ENCODE results near the gene FRMD4B. TPM values are rescaled to one million over a fixed set of nuclear protein-coding genes. Genes with fewer than 3 reads are reported as not detected.

FRMD4B gene
- total RNA-seq, 2 donors from 2014 or later = 27.1 to 38.3 TPM

- Mint-ChIP-seq H3K27ac (no peak overlapping the region), H3K4me1 (ENCODE audit: low read depth in 2 of 2) (peaks cover 4 to 6% of the 10 kb centered on the region in 2 donors), H3K27me3 (no peaks in the 10 kb centered on the region), H3K4me3 (no peak overlapping the region), H3K9me3 (no peaks in the 10 kb centered on the region), H3K36me3 (no peaks in the 10 kb centered on the region)
- ATAC-seq (no peak), DNase-seq (ENCODE audit: low spot score) (no peak)
Measured at GRCh38 chr3:69413551-69414207, 27.8 kb upstream of the FRMD4B start.

- Mint-ChIP-seq H3K27ac (no peak overlapping the region), H3K27me3 (no peaks in the 10 kb centered on the region), H3K4me3 (no peak overlapping the region), H3K4me1 (ENCODE audit: low read depth in 2 of 2) (peaks cover 4 to 6% of the 10 kb centered on the region in 2 donors), H3K36me3 (no peaks in the 10 kb centered on the region), H3K9me3 (no peaks in the 10 kb centered on the region)
- ATAC-seq (no peak), DNase-seq (ENCODE audit: low spot score) (no peak)
Measured at GRCh38 chr3:69411346-69411745, 25.5 kb upstream of the FRMD4B start.

- H3K4me1 Mint-ChIP-seq (ENCODE audit: low read depth in 2 of 2) = peaks cover 4 to 6% of the 10 kb centered on the region in 2 donors
- ATAC-seq = peak; percentile 85 to 87
Measured at GRCh38 chr3:69410301-69410700, 24.4 kb upstream of the FRMD4B start.

GRCh38 chr3:69409831-69410230 is 23.9 kb upstream of the FRMD4B start:
- DNase-seq (ENCODE audit: low spot score) (no peak), ATAC-seq (no peak)
- no peak overlapping the region for H3K4me3 Mint-ChIP-seq
- peaks cover 6 to 8% of the 10 kb centered on the region in 2 donors for H3K4me1 Mint-ChIP-seq (ENCODE audit: low read depth in 2 of 2)
- H3K36me3 Mint-ChIP-seq = no peaks in the 10 kb centered on the region
- H3K27me3 Mint-ChIP-seq = no peaks in the 10 kb centered on the region
- H3K9me3 Mint-ChIP-seq = no peaks in the 10 kb centered on the region
- H3K27ac Mint-ChIP-seq = no peak overlapping the region

More at GRCh38 chr3:69410301-69410700, 24.4 kb upstream of the FRMD4B start:
- no peak overlapping the region for H3K4me3 Mint-ChIP-seq
- peak; percentile 70 for DNase-seq (ENCODE audit: low spot score)
- no peak overlapping the region for H3K27ac Mint-ChIP-seq
- H3K36me3 Mint-ChIP-seq = no peaks in the 10 kb centered on the region
- no peaks in the 10 kb centered on the region for H3K27me3 Mint-ChIP-seq
- H3K9me3 Mint-ChIP-seq = no peaks in the 10 kb centered on the region

GRCh38 chr3:69409011-69409410 is 23.1 kb upstream of the FRMD4B start:
- Mint-ChIP-seq H3K27me3 (no peaks in the 10 kb centered on the region), H3K9me3 (no peaks in the 10 kb centered on the region), H3K27ac (no peak overlapping the region), H3K36me3 (no peaks in the 10 kb centered on the region), H3K4me1 (ENCODE audit: low read depth in 2 of 2) (peaks cover 6 to 8% of the 10 kb centered on the region in 2 donors), H3K4me3 (no peak overlapping the region)
- no peak for ATAC-seq
- no peak for DNase-seq (ENCODE audit: low spot score)

GRCh38 chr3:69408542-69408941 is 22.7 kb upstream of the FRMD4B start:
- Mint-ChIP-seq H3K4me1 (ENCODE audit: low read depth in 2 of 2) (peaks cover 6 to 8% of the 10 kb centered on the region in 2 donors), H3K36me3 (no peaks in the 10 kb centered on the region), H3K4me3 (no peak overlapping the region), H3K27ac (no peak overlapping the region), H3K27me3 (no peaks in the 10 kb centered on the region), H3K9me3 (no peaks in the 10 kb centered on the region)
- ATAC-seq (no peak), DNase-seq (ENCODE audit: low spot score) (no peak)

GRCh38 chr3:69407908-69408307 is 22.0 kb upstream of the FRMD4B start:
- no peaks in the 10 kb centered on the region for H3K36me3 Mint-ChIP-seq
- H3K27me3 Mint-ChIP-seq = no peaks in the 10 kb centered on the region
- ATAC-seq (no peak), DNase-seq (ENCODE audit: low spot score) (no peak)
- no peak overlapping the region for H3K27ac Mint-ChIP-seq
- H3K4me1 Mint-ChIP-seq (ENCODE audit: low read depth in 2 of 2) = peaks cover 6 to 8% of the 10 kb centered on the region in 2 donors
- H3K4me3 Mint-ChIP-seq = no peak overlapping the region
- H3K9me3 Mint-ChIP-seq = no peaks in the 10 kb centered on the region

GRCh38 chr3:69406163-69406562 is 20.3 kb upstream of the FRMD4B start:
- no peaks in the 10 kb centered on the region for H3K9me3 Mint-ChIP-seq
- no peaks in the 10 kb centered on the region for H3K36me3 Mint-ChIP-seq
- ATAC-seq = no peak

GRCh38 chr3:69405067-69405466 is 19.2 kb upstream of the FRMD4B start:
- no peak for DNase-seq (ENCODE audit: low spot score)
- no peak overlapping the region for H3K27ac Mint-ChIP-seq
- no peaks in the 10 kb centered on the region for H3K27me3 Mint-ChIP-seq
- no peak for ATAC-seq
- H3K9me3 Mint-ChIP-seq = no peaks in the 10 kb centered on the region
- peaks cover 2 to 4% of the 10 kb centered on the region in 2 donors for H3K4me1 Mint-ChIP-seq (ENCODE audit: low read depth in 2 of 2)
- no peaks in the 10 kb centered on the region for H3K36me3 Mint-ChIP-seq
- H3K4me3 Mint-ChIP-seq = no peak overlapping the region

More at GRCh38 chr3:69406163-69406562, 20.3 kb upstream of the FRMD4B start:
- Mint-ChIP-seq H3K27ac (no peak overlapping the region), H3K27me3 (no peaks in the 10 kb centered on the region), H3K4me3 (no peak overlapping the region), H3K4me1 (ENCODE audit: low read depth in 2 of 2) (peaks cover 6 to 8% of the 10 kb centered on the region in 2 donors)
- DNase-seq (ENCODE audit: low spot score) = no peak

- H3K27me3 Mint-ChIP-seq = no peaks in the 10 kb centered on the region
- H3K9me3 Mint-ChIP-seq = no peaks in the 10 kb centered on the region
- no peak overlapping the region for H3K4me3 Mint-ChIP-seq
- DNase-seq (ENCODE audit: low spot score) = no peak
- H3K36me3 Mint-ChIP-seq = no peaks in the 10 kb centered on the region
- no peak overlapping the region for H3K27ac Mint-ChIP-seq
- H3K4me1 Mint-ChIP-seq (ENCODE audit: low read depth in 2 of 2) = peaks cover 0 to 3% of the 10 kb centered on the region in 2 donors
- no peak for ATAC-seq
Measured at GRCh38 chr3:69403454-69403853, 17.6 kb upstream of the FRMD4B start.

GRCh38 chr3:69400683-69401082 is 14.8 kb upstream of the FRMD4B start:
- Mint-ChIP-seq H3K36me3 (no peaks in the 10 kb centered on the region), H3K4me1 (ENCODE audit: low read depth in 2 of 2) (peaks cover 0 to 3% of the 10 kb centered on the region in 2 donors), H3K27ac (no peak overlapping the region), H3K9me3 (no peaks in the 10 kb centered on the region), H3K4me3 (no peak overlapping the region), H3K27me3 (peaks cover 0 to 2% of the 10 kb centered on the region in 2 donors)
- no peak for DNase-seq (ENCODE audit: low spot score)
- no peak for ATAC-seq

GRCh38 chr3:69392850-69393249 is 7.0 kb upstream of the FRMD4B start:
- Mint-ChIP-seq H3K36me3 (no peaks in the 10 kb centered on the region), H3K4me3 (no peak overlapping the region), H3K27me3 (peaks cover 11 to 13% of the 10 kb centered on the region in 2 donors), H3K27ac (no peak overlapping the region), H3K4me1 (ENCODE audit: low read depth in 2 of 2) (no peaks in the 10 kb centered on the region), H3K9me3 (no peaks in the 10 kb centered on the region)
- ATAC-seq = no peak
- DNase-seq (ENCODE audit: low spot score) = no peak

GRCh38 chr3:69392415-69392814 is 6.5 kb upstream of the FRMD4B start:
- no peaks in the 10 kb centered on the region for H3K9me3 Mint-ChIP-seq
- peaks cover 11 to 13% of the 10 kb centered on the region in 2 donors for H3K27me3 Mint-ChIP-seq
- ATAC-seq = no peak
- DNase-seq (ENCODE audit: low spot score) = no peak
- H3K36me3 Mint-ChIP-seq = no peaks in the 10 kb centered on the region
- no peaks in the 10 kb centered on the region for H3K4me1 Mint-ChIP-seq (ENCODE audit: low read depth in 2 of 2)
- H3K27ac Mint-ChIP-seq = no peak overlapping the region
- H3K4me3 Mint-ChIP-seq = no peak overlapping the region

GRCh38 chr3:69391554-69391953 is 5.7 kb upstream of the FRMD4B start:
- H3K27me3 Mint-ChIP-seq = peaks cover 10 to 11% of the 10 kb centered on the region in 2 donors

GRCh38 chr3:69390771-69391170 is 4.9 kb upstream of the FRMD4B start:
- Mint-ChIP-seq H3K27ac (no peak overlapping the region), H3K36me3 (no peaks in the 10 kb centered on the region), H3K4me3 (no peak overlapping the region), H3K27me3 (peaks cover 10 to 11% of the 10 kb centered on the region in 2 donors), H3K4me1 (ENCODE audit: low read depth in 2 of 2) (peaks cover 4 to 6% of the 10 kb centered on the region in 2 donors), H3K9me3 (no peaks in the 10 kb centered on the region)
- ATAC-seq (no peak), DNase-seq (ENCODE audit: low spot score) (no peak)

More at GRCh38 chr3:69391554-69391953, 5.7 kb upstream of the FRMD4B start:
- Mint-ChIP-seq H3K4me1 (ENCODE audit: low read depth in 2 of 2) (peaks cover 0 to 2% of the 10 kb centered on the region in 2 donors), H3K36me3 (no peaks in the 10 kb centered on the region), H3K9me3 (no peaks in the 10 kb centered on the region), H3K4me3 (no peak overlapping the region), H3K27ac (no peak overlapping the region)
- ATAC-seq (no peak), DNase-seq (ENCODE audit: low spot score) (no peak)
